Urothelium cell line (cell line): Measurements from ENCODE around the gene DRGX.

Source experiments
- DNase-seq: peaks from one replicate; pipeline ENCODE4 v3.0.0; 2011; ENCODE audit warnings: low spot score, mixed read lengths
- FAIRE-seq: peaks from 2 replicates; lab custom pipeline; 2011; peaks lifted over from hg19 to GRCh38; lab: Jason Lieb, UNC

Gene DRGX

GRCh38 chr10:49323171-49323895, 72.6 kb downstream of the DRGX start:
- DNase-seq, result no peak

GRCh38 chr10:49322371-49323170, 73.3 kb downstream of the DRGX start:
- FAIRE-seq, result no peak
- DNase-seq, result no peak

More at GRCh38 chr10:49323171-49323895, 72.6 kb downstream of the DRGX start:
- FAIRE-seq, result no peak

DNA sequence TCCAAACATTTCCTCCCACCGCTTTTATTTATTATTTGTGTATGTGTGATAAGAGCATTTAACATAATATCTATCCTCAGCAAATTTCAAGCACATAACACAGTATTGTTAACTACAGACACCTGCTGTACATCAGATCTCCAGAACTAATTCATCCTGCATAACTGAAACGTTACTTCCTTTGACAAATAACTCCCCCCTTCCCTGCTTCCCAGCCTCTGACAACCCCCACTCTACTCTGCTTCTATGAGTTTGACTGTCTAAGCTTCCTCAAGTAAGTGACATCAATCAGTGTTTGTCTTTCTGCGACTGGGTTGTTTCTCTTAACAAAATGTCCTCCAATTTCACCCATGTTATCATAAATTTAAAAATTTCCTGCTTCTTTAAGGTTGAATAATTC, 74.9 kb downstream of the DRGX start:
- FAIRE-seq, result no peak

GRCh38 chr10:49320191-49320590, 75.7 kb downstream of the DRGX start:
- FAIRE-seq, result no peak
- DNase-seq, result no peak

More for the DNA sequence above, 74.9 kb downstream of the DRGX start:
- no peak for DNase-seq

GRCh38 chr10:49319206-49319605, 76.7 kb downstream of the DRGX start:
- FAIRE-seq (no peak), DNase-seq (no peak)

- FAIRE-seq (no peak), DNase-seq (no peak)
These were observed 77.1 kb downstream of the DRGX start for GRCh38 chr10:49318755-49319154.

DNA sequence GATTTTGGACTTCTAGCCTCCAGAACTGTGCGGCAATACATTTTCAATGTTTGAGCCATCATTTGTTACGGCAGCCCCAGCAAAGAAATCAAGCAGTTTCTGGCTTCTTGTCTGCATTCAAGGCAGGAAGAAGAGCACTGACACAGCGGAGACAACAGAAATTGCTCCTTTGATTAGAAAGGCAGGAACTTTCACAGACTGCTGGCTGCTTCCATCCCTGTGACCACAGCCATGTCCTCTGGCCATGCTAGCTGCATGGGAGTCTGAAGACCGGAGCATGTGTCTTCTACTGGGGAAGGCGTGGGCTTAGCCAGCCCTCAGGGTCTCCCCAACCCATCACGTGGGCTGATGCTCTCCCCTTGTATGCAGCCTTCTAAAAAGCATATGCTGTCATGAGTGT, 77.9 kb downstream of the DRGX start:
- FAIRE-seq (no peak), DNase-seq (no peak)

DNA sequence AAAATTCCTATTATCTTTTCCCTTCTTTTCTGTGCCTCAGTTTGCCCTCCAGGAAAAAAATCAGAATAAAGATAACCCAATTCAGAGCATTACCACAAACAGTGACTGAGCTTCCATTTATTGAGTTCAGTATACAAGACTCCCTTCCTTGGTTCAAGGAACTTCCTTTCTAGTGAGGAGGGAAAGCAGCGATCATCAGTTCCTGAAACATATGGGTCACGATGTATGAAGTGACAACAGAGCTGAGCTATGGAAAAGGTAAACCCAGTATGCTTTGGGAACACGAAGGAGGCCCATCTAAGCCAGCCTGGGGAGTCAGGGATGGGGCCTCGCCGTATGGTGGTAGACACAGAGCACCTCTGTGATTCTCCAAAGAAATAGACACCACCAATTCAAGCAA, 81.1 kb downstream of the DRGX start:
- FAIRE-seq, result no peak

More for the DNA sequence above, 81.1 kb downstream of the DRGX start:
- DNase-seq, result no peak
